Lung microvascular endothelial cell (primary cell): Measurements from ENCODE around the gene RNF180. TPM values are rescaled to one million over a fixed set of nuclear protein-coding genes. Genes with fewer than 3 reads are reported as not detected.
"Not testable (repeated sequence)": the region's sequence is repeated elsewhere in the genome, so short reads cannot be mapped to it uniquely, and the experiment has no call there.

ENCODE experiments used
- DNase-seq, 2 donors: peaks; one replicate each; pipeline versions ENCODE4 v3.0.0 to v3.0.0-alpha.2; 2010; ENCODE audit warnings: low read depth in 2 of 2
- total RNA-seq: library from RNA; depleted of rRNA; stranded (reverse); fragments of >200 nt; gene quantifications from 2 replicates; pipeline ENCODE4 v1.2.1, GENCODE V29; 2014

The RNF180 gene
- total RNA-seq, 1 donor from 2014 or later: 1.6 TPM

- peak in 1 of 2 donors; percentile 66 for DNase-seq
Measured at GRCh38 chr5:64180661-64181343, 15.2 kb downstream of the RNF180 start.

GRCh38 chr5:64181440-64181839 is 15.8 kb downstream of the RNF180 start:
- DNase-seq: no peak

GRCh38 chr5:64183956-64184355 is 18.3 kb downstream of the RNF180 start:
- DNase-seq: no peak

- no peak for DNase-seq
Measured at GRCh38 chr5:64184832-64185231, 19.2 kb downstream of the RNF180 start.

GRCh38 chr5:64188776-64189175 is 23.1 kb downstream of the RNF180 start:
- DNase-seq: no peak

- DNase-seq: no peak
Measured at GRCh38 chr5:64190562-64191306, 25.1 kb downstream of the RNF180 start.

- DNase-seq: no peak
Measured at GRCh38 chr5:64195981-64196380, 30.3 kb downstream of the RNF180 start.

- no peak for DNase-seq
Measured at GRCh38 chr5:64199425-64199824, 33.8 kb downstream of the RNF180 start.

GRCh38 chr5:64201996-64202395 is 36.4 kb downstream of the RNF180 start:
- DNase-seq: no peak

- no peak for DNase-seq
Measured at GRCh38 chr5:64206653-64207052, 41.0 kb downstream of the RNF180 start.

GRCh38 chr5:64207978-64208377 is 42.3 kb downstream of the RNF180 start:
- peak; percentile 27 to 33 for DNase-seq

- DNase-seq: no peak
Measured at GRCh38 chr5:64209353-64209752, 43.7 kb downstream of the RNF180 start.

GRCh38 chr5:64210866-64211265 is 45.2 kb downstream of the RNF180 start:
- peak; percentile 9 to 90 for DNase-seq

- DNase-seq: no peak
Measured at GRCh38 chr5:64213011-64213410, 47.4 kb downstream of the RNF180 start.

- no peak for DNase-seq
Measured at GRCh38 chr5:64213531-64213930, 47.9 kb downstream of the RNF180 start.

GRCh38 chr5:64214132-64214531 is 48.5 kb downstream of the RNF180 start:
- DNase-seq: peak; percentile 3 to 25

- DNase-seq: no peak
Measured at GRCh38 chr5:64221911-64222310, 56.3 kb downstream of the RNF180 start.

- not testable (repeated sequence) for DNase-seq
Measured at GRCh38 chr5:64225286-64225981, 59.8 kb downstream of the RNF180 start.

- not testable (repeated sequence) for DNase-seq
Measured at GRCh38 chr5:64227131-64227537, 61.5 kb downstream of the RNF180 start.

GRCh38 chr5:64229163-64229774 is 63.6 kb downstream of the RNF180 start:
- DNase-seq: peak; percentile 46 to 55

GRCh38 chr5:64260756-64261155 is 95.1 kb downstream of the RNF180 start:
- no peak for DNase-seq

- no peak for DNase-seq
Measured at GRCh38 chr5:64269164-64269563, 103.5 kb downstream of the RNF180 start.
